ENCODE data around the gene ANKRD52. TPM values are rescaled to one million over a fixed set of nuclear protein-coding genes. Genes with fewer than 3 reads are reported as not detected.

Gene ANKRD52
- total and polyA plus RNA-seq, 9 of the 15 experiments (the other 6 are each of a cell fraction or from before 2014, with no cell fraction given) = 0.52 to 46.8 (median 7.9) TPM

DNA sequence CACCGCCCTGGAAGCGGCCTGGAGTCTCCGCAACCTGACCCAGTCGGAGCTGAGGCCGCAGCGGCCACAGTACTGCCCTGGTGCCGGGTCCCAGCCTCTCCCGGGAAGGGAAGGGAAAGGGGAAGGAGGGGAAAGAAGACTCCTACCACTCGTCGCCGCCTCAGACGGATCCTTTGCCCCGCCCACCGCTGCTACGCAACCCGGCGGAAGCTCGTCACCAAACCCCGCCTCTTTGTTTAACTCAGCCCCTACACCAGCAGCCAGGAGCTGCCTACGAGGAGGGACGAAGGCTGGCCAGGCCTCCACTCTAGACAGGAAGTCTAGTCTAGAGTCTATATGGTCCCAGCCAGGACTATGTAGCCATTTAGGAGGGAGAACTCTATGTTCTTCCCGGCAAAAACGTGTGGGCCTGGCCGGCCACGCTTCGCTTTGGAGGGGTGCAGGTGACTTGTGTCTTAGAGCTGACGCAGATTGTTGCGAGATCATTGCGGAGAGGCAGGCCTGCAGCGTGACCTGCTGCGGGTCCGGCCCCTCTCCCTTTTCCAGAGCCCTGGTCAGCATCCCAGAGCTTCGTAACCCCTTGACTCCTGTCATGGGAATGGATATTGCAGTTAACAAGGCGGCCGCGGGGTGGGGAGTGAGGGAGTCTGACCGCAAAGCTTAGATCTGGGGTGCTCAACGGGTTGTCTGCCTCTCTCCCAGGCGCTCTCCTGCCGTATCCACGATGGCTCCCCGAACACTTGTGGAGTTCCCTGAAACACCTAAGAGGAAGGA, 36.2 kb downstream of the ANKRD52 start, which contains the start of gene RNF41 (continued):
- TF ChIP-seq, protein P1, sequence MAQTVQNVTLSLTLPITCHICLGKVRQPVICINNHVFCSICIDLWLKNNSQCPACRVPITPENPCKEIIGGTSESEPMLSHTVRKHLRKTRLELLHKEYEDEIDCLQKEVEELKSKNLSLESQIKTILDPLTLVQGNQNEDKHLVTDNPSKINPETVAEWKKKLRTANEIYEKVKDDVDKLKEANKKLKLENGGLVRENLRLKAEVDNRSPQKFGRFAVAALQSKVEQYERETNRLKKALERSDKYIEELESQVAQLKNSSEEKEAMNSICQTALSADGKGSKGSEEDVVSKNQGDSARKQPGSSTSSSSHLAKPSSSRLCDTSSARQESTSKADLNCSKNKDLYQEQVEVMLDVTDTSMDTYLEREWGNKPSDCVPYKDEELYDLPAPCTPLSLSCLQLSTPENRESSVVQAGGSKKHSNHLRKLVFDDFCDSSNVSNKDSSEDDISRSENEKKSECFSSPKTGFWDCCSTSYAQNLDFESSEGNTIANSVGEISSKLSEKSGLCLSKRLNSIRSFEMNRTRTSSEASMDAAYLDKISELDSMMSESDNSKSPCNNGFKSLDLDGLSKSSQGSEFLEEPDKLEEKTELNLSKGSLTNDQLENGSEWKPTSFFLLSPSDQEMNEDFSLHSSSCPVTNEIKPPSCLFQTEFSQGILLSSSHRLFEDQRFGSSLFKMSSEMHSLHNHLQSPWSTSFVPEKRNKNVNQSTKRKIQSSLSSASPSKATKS (CRISPR knock-in tag; IDR thresholded peaks at IDR 0.05) = 0 out of 2 replicates have a peak, but pooled peaks have one; percentile 31
- TF ChIP-seq, protein P2, sequence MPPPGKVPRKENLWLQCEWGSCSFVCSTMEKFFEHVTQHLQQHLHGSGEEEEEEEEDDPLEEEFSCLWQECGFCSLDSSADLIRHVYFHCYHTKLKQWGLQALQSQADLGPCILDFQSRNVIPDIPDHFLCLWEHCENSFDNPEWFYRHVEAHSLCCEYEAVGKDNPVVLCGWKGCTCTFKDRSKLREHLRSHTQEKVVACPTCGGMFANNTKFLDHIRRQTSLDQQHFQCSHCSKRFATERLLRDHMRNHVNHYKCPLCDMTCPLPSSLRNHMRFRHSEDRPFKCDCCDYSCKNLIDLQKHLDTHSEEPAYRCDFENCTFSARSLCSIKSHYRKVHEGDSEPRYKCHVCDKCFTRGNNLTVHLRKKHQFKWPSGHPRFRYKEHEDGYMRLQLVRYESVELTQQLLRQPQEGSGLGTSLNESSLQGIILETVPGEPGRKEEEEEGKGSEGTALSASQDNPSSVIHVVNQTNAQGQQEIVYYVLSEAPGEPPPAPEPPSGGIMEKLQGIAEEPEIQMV (tag; conservative IDR thresholded peaks at IDR 0.05; ENCODE audit: low read depth) = no peak
- TF ChIP-seq MYBL2 (IDR thresholded peaks at IDR 0.05; ENCODE audit: low read depth) (no peak), MYBL2 (CRISPR knock-in tag; IDR thresholded peaks at IDR 0.05; ENCODE audit: borderline replicate concordance) (no peak), GATA2 (CRISPR knock-in tag; IDR thresholded peaks at IDR 0.05) (no peak), POLR3A (IDR thresholded peaks at IDR 0.05; ENCODE audit: borderline replicate concordance, extremely low read depth, insufficient read depth, insufficient read length) (no peak), ZNF695 (CRISPR knock-in tag; IDR thresholded peaks at IDR 0.05) (no peak), CCNT2 (IDR thresholded peaks at IDR 0.05; ENCODE audit: borderline replicate concordance, extremely low read depth, insufficient read length, low read depth, low read length) (no peak), ZNF146 (CRISPR knock-in tag; IDR thresholded peaks at IDR 0.05; ENCODE audit: unreplicated experiment) (no peak), POLR2AphosphoS5 (IDR thresholded peaks at IDR 0.05; ENCODE audit: control insufficient read depth, insufficient read depth, low read depth, low read length) (peak; percentile 90), U2AF2 (optimal IDR thresholded peaks at IDR 0.05; ENCODE audit: low read depth, low read length) (no peak), PCBP1 (IDR thresholded peaks at IDR 0.05; ENCODE audit: low read depth, low read length, poor library complexity, severe bottlenecking) (peak; percentile 56), ZNF644 (tag; IDR thresholded peaks at IDR 0.05; ENCODE audit: low read depth) (no peak), SNIP1 (IDR thresholded peaks at IDR 0.05; ENCODE audit: low read depth) (peak; percentile 71)
- TF ChIP-seq, protein P3, sequence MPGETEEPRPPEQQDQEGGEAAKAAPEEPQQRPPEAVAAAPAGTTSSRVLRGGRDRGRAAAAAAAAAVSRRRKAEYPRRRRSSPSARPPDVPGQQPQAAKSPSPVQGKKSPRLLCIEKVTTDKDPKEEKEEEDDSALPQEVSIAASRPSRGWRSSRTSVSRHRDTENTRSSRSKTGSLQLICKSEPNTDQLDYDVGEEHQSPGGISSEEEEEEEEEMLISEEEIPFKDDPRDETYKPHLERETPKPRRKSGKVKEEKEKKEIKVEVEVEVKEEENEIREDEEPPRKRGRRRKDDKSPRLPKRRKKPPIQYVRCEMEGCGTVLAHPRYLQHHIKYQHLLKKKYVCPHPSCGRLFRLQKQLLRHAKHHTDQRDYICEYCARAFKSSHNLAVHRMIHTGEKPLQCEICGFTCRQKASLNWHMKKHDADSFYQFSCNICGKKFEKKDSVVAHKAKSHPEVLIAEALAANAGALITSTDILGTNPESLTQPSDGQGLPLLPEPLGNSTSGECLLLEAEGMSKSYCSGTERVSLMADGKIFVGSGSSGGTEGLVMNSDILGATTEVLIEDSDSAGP (CRISPR knock-in tag; IDR thresholded peaks at IDR 0.05) = no peak
- TF ChIP-seq, protein P4, sequence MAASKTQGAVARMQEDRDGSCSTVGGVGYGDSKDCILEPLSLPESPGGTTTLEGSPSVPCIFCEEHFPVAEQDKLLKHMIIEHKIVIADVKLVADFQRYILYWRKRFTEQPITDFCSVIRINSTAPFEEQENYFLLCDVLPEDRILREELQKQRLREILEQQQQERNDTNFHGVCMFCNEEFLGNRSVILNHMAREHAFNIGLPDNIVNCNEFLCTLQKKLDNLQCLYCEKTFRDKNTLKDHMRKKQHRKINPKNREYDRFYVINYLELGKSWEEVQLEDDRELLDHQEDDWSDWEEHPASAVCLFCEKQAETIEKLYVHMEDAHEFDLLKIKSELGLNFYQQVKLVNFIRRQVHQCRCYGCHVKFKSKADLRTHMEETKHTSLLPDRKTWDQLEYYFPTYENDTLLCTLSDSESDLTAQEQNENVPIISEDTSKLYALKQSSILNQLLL (CRISPR knock-in tag; IDR thresholded peaks at IDR 0.05; ENCODE audit: borderline replicate concordance) = no peak
- TF ChIP-seq, protein P5, sequence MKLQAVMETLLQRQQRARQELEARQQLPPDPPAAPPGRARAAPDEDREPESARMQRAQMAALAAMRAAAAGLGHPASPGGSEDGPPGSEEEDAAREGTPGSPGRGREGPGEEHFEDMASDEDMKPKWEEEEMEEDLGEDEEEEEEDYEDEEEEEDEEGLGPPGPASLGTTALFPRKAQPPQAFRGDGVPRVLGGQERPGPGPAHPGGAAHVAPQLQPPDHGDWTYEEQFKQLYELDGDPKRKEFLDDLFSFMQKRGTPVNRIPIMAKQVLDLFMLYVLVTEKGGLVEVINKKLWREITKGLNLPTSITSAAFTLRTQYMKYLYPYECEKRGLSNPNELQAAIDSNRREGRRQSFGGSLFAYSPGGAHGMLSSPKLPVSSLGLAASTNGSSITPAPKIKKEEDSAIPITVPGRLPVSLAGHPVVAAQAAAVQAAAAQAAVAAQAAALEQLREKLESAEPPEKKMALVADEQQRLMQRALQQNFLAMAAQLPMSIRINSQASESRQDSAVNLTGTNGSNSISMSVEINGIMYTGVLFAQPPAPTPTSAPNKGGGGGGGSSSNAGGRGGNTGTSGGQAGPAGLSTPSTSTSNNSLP (IDR thresholded peaks at IDR 0.05; ENCODE audit: borderline replicate concordance, low read depth, low read length) = no peak

All from K562 (cell line).